CD14-positive monocyte (primary cell): Measurements from ENCODE around the gene ANKRD18B. TPM values are rescaled to one million over a fixed set of nuclear protein-coding genes. Genes with fewer than 3 reads are reported as not detected.
"Not testable (repeated sequence)": the region's sequence is repeated elsewhere in the genome, so short reads cannot be mapped to it uniquely, and the experiment has no call there.

Source experiments
- DNase-seq, 3 donors: peaks; one replicate each; pipeline ENCODE4 v3.0.0-alpha.2; 2011 to 2022
- H2AFZ ChIP-seq: 2 replicates; pipeline ENCODE4 v1.6.0; 2012; ENCODE audit warnings: mild to moderate bottlenecking, low read depth, low read length, inconsistent platforms; ENCODE audit not compliant: insufficient read depth, poor library complexity, severe bottlenecking
- H3K27ac ChIP-seq, 2 donors: 1 replicate in 1 of 2; 2 replicates in 1 of 2; pipeline ENCODE4 v1.5.1; 2012 to 2013; ENCODE audit warnings: low read length in 2 of 2, control low read depth in 1 of 2, inconsistent platforms in 1 of 2, low read depth in 1 of 2, mild to moderate bottlenecking in 1 of 2
- H3K27me3 ChIP-seq, 2 donors: one replicate each; pipeline versions ENCODE4 v1.6.0 to v1.6.1; 2011 to 2013; ENCODE audit warnings: low read length in 2 of 2; ENCODE audit not compliant: control insufficient read depth in 2 of 2, insufficient read depth in 2 of 2
- H3K36me3 ChIP-seq, 2 donors: replicated peaks in 1 of 2; 1 replicate in 1 of 2; 2 replicates in 1 of 2; pipeline versions ENCODE4 v1.5.1 to v1.6.1; 2012 to 2013; ENCODE audit warnings: low read length in 2 of 2, control low read depth in 1 of 2, inconsistent platforms in 1 of 2, mild to moderate bottlenecking in 1 of 2; ENCODE audit not compliant: insufficient read depth in 2 of 2, control insufficient read depth in 1 of 2
- H3K4me1 ChIP-seq, 2 donors: 1 replicate in 1 of 2; 2 replicates in 1 of 2; pipeline versions ENCODE4 v1.5.1 to v1.6.1; 2012 to 2013; ENCODE audit warnings: low read length in 2 of 2, control low read depth in 1 of 2, inconsistent platforms in 1 of 2, mild to moderate bottlenecking in 1 of 2, moderate library complexity in 1 of 2; ENCODE audit not compliant: insufficient read depth in 2 of 2, control insufficient read depth in 1 of 2
- H3K4me2 ChIP-seq: replicated peaks from 2 replicates; pipeline ENCODE3; 2012; ENCODE audit warnings: low read length, moderate library complexity, mild to moderate bottlenecking; ENCODE audit not compliant: poor library complexity, severe bottlenecking; ENCODE audit errors: extremely low read depth
- H3K4me3 ChIP-seq, 3 experiments: fragments of 200-600 bp in 1 of 3; sonication (generic) in 1 of 3; replicated peaks in 1 of 3; 1 replicate in 2 of 3; 2 replicates in 1 of 3; pipeline ENCODE4 v1.5.1; 2011 to 2013; ENCODE audit warnings: low read length in 3 of 3, mild to moderate bottlenecking in 3 of 3, control low read depth in 2 of 3, low read depth in 2 of 3, inconsistent platforms in 1 of 3, moderate library complexity in 1 of 3
- H3K79me2 ChIP-seq: 2 replicates; pipeline ENCODE4 v1.6.0; 2012; ENCODE audit warnings: mild to moderate bottlenecking, control low read depth, inconsistent platforms, low read length, moderate library complexity; ENCODE audit not compliant: insufficient read depth
- H3K9ac ChIP-seq: 2 replicates; pipeline ENCODE4 v1.6.0; 2017; ENCODE audit warnings: low read length, mild to moderate bottlenecking; ENCODE audit not compliant: insufficient read depth, poor library complexity, severe bottlenecking
- H3K9me3 ChIP-seq, 2 donors: replicated peaks in 1 of 2; 1 replicate in 1 of 2; 2 replicates in 1 of 2; pipeline versions ENCODE4 v1.5.1 to v1.6.1; 2012 to 2013; ENCODE audit warnings: low read length in 2 of 2, control low read depth in 1 of 2; ENCODE audit not compliant: control insufficient read depth in 1 of 2, insufficient read depth in 1 of 2
- H4K20me1 ChIP-seq: 2 replicates; pipeline ENCODE4 v1.6.0; 2012; ENCODE audit warnings: mild to moderate bottlenecking, low read length, control low read depth, moderate library complexity; ENCODE audit not compliant: insufficient read depth
- H3K27ac Mint-ChIP-seq, 7 donors: one replicate each; pipeline ENCODE4 v1.8.0; 2020; ENCODE audit warnings: mild to moderate bottlenecking in 7 of 7, mixed read lengths in 7 of 7, moderate library complexity in 6 of 7, inconsistent platforms in 2 of 7
- H3K27me3 Mint-ChIP-seq, 3 donors: one replicate each; pipeline ENCODE4 v1.8.0; 2021 to 2022; ENCODE audit warnings: low read depth in 3 of 3, mild to moderate bottlenecking in 3 of 3, mixed read lengths in 3 of 3, moderate library complexity in 3 of 3, inconsistent platforms in 1 of 3
- H3K36me3 Mint-ChIP-seq, 2 donors: one replicate each; pipeline ENCODE4 v1.8.0; 2020; ENCODE audit warnings: mixed read lengths in 2 of 2, inconsistent platforms in 1 of 2, mild to moderate bottlenecking in 1 of 2
- H3K4me1 Mint-ChIP-seq: one replicate; pipeline ENCODE4 v1.8.0; 2020; ENCODE audit warnings: mild to moderate bottlenecking, mixed read lengths
- H3K4me3 Mint-ChIP-seq, 2 donors: one replicate each; pipeline ENCODE4 v1.8.0; 2020; ENCODE audit warnings: mild to moderate bottlenecking in 2 of 2, mixed read lengths in 2 of 2, moderate library complexity in 1 of 2
- H3K9me3 Mint-ChIP-seq, 7 donors: one replicate each; pipeline ENCODE4 v1.8.0; 2020 to 2022; ENCODE audit warnings: mixed read lengths in 7 of 7, mild to moderate bottlenecking in 6 of 7, moderate library complexity in 6 of 7, inconsistent platforms in 2 of 7
- CTCF ChIP-seq: fragments of 200-600 bp; IDR thresholded peaks from one replicate; pipeline ENCODE4 v1.8.0; 2022; ENCODE audit warnings: antibody characterized with exemption, mild to moderate bottlenecking
- WGBS: methylation state at CpG from one replicate; pipeline ENCODE4 v1.1.5; 2013; ENCODE audit warnings: missing lambda C conversion rate; ENCODE audit not compliant: insufficient coverage; 5-methylcytosine and 5-hydroxymethylcytosine counted together
- intact Hi-C, 2 donors: fragments of 100-400 bp; cut with micrococcal nuclease; formaldehyde crosslinking; loops; one replicate each; pipeline versions ENCODE4 v1.15.0 to v1.15.1; 2023
- polyA plus RNA-seq, 3 donors: library from polyadenylated mRNA; depleted of rRNA in 1 of 3; unstranded in 2 of 3; stranded (reverse) in 1 of 3; fragments of 300-500 nt in 2 of 3; fragments of >200 nt in 1 of 3; fragmentation: Illumina TruSeq in 2 of 3; gene quantifications; 1 replicate in 2 of 3; 2 replicates in 1 of 3; pipeline ENCODE4 v1.2.3, GENCODE V29; 2012 to 2021

The ANKRD18B gene
- polyA plus RNA-seq, 3 donors, result not detected

- H2AFZ ChIP-seq, H3K27ac ChIP-seq, DNase-seq, H3K4me1 Mint-ChIP-seq, H3K79me2 ChIP-seq, H3K9ac ChIP-seq, H3K36me3 Mint-ChIP-seq, H3K4me3 Mint-ChIP-seq, H3K27me3 ChIP-seq, intact Hi-C loops, H3K4me1 ChIP-seq, H3K36me3 ChIP-seq, H4K20me1 ChIP-seq, H3K4me3 ChIP-seq, H3K9me3 ChIP-seq, H3K4me2 ChIP-seq, H3K27ac Mint-ChIP-seq: not testable (repeated sequence)
- peaks cover 8 to 20% (median 14%) of the 10 kb centered on the region in 7 donors for H3K9me3 Mint-ChIP-seq
- H3K27me3 Mint-ChIP-seq, result peaks cover 6 to 12% (median 7%) of the 10 kb centered on the region in 3 donors
- WGBS, result no CpG with 5 or more reads among the region's 2 CpGs
These were observed 8.6 kb upstream of the ANKRD18B start for GRCh38 chr9:33515342-33515995.

GRCh38 chr9:33516397-33516796 lies 7.7 kb upstream of the ANKRD18B start:
- H3K9me3 ChIP-seq, H3K79me2 ChIP-seq, H3K36me3 Mint-ChIP-seq, H3K36me3 ChIP-seq, intact Hi-C loops, H3K27me3 ChIP-seq, H3K4me1 Mint-ChIP-seq, H3K4me1 ChIP-seq, H3K4me2 ChIP-seq, H4K20me1 ChIP-seq, H3K27ac ChIP-seq, H3K4me3 Mint-ChIP-seq, H3K4me3 ChIP-seq, DNase-seq, H2AFZ ChIP-seq, H3K27me3 Mint-ChIP-seq, H3K27ac Mint-ChIP-seq, H3K9ac ChIP-seq: not testable (repeated sequence)
- WGBS, result no CpG with 5 or more reads among the region's 1 CpG
- H3K9me3 Mint-ChIP-seq, result peaks cover 8 to 20% (median 14%) of the 10 kb centered on the region in 7 donors

- peaks cover 0 to 3% of the 10 kb centered on the region in 2 donors for H3K36me3 Mint-ChIP-seq
- Histone ChIP-seq H3K4me2 (no peak overlapping the region), H3K4me1 (no peaks in the 10 kb centered on the region), H2AFZ (no peak overlapping the region), H3K27ac (no peak overlapping the region), H3K27me3 (peaks cover 3 to 7% of the 10 kb centered on the region in 2 donors), H3K9me3 (peaks cover 0 to 6% of the 10 kb centered on the region in 2 donors), H3K79me2 (no peaks in the 10 kb centered on the region), H3K36me3 (no peaks in the 10 kb centered on the region), H3K4me3 (no peak overlapping the region), H4K20me1 (no peaks in the 10 kb centered on the region), H3K9ac (no peak overlapping the region)
- no peaks in the 10 kb centered on the region for H3K4me1 Mint-ChIP-seq
- intact Hi-C loops, result no loop called here
- peak; percentile 67 for TF ChIP-seq CTCF
- H3K27ac Mint-ChIP-seq, result peak overlapping the region in 1 of 7 donors; percentile 61
- WGBS, result no CpG with 5 or more reads among the region's 2 CpGs
- H3K9me3 Mint-ChIP-seq, result peaks cover 8 to 21% (median 14%) of the 10 kb centered on the region in 7 donors
- DNase-seq, result peak in 1 of 3 donors; percentile 16
- no peak overlapping the region for H3K4me3 Mint-ChIP-seq
- peaks cover 12 to 18% (median 13%) of the 10 kb centered on the region in 3 donors for H3K27me3 Mint-ChIP-seq
These were observed 6.7 kb upstream of the ANKRD18B start for GRCh38 chr9:33517373-33517772.

- intact Hi-C loops, DNase-seq, H3K27ac ChIP-seq, H3K36me3 ChIP-seq, H2AFZ ChIP-seq, H4K20me1 ChIP-seq, H3K4me3 Mint-ChIP-seq, H3K9me3 ChIP-seq, H3K79me2 ChIP-seq, H3K9ac ChIP-seq, H3K4me1 Mint-ChIP-seq, H3K4me2 ChIP-seq, H3K36me3 Mint-ChIP-seq, H3K27ac Mint-ChIP-seq, H3K4me3 ChIP-seq, H3K4me1 ChIP-seq: not testable (repeated sequence)
- H3K27me3 ChIP-seq, result peaks cover 5 to 12% of the 10 kb centered on the region in 2 donors
- Mint-ChIP-seq H3K9me3 (peaks cover 8 to 22% (median 14%) of the 10 kb centered on the region in 7 donors), H3K27me3 (peaks cover 19 to 25% (median 19%) of the 10 kb centered on the region in 3 donors)
- 100% methylated on average over 1 of the region's 6 CpGs for WGBS
These were observed 6.0 kb upstream of the ANKRD18B start for GRCh38 chr9:33517934-33518577.
